Stimulated activated CD4-positive, alpha-beta T cell treated with anti-CD3 and anti-CD28 coated beads, Interleukin-15, amount 100 ng/mL, for 48 hours (primary cell): ENCODE data around the gene NINJ1.

ENCODE experiments used
- DNase-seq, 2 donors: peaks; one replicate each; pipeline ENCODE4 v3.0.0-alpha.2; 2020; ENCODE audit warnings: low read depth in 2 of 2

NINJ1 gene

GRCh38 chr9:93087971-93088655, 45.9 kb downstream of the NINJ1 start:
- no peak for DNase-seq

GRCh38 chr9:93086447-93087224, 47.4 kb downstream of the NINJ1 start:
- DNase-seq, result no peak

- DNase-seq, result no peak
Measured at GRCh38 chr9:93085676-93086075, 48.4 kb downstream of the NINJ1 start.

DNA sequence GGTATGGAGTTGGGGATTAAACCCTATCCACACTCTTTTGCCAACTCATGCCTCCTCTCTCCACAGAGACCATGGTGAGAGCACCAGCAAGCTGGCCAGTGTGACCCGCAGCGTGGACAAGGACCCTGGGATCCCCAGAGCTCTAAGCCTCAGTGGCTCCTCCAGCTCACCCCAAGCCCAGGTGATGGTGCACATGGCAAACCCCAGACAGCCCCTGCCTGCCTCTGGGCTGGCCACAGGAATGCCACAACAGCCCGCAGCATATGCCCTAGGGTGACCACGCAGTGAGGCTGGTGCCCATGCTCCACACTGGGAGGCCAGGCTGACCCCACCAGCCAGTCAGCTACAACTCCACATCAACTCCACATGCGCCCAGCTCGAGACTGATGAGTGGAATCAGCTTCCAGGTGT, 49.6 kb downstream of the NINJ1 start:
- no peak for DNase-seq

GRCh38 chr9:93083592-93084470, 50.2 kb downstream of the NINJ1 start:
- no peak for DNase-seq

- no peak for DNase-seq
Measured at GRCh38 chr9:93082841-93083411, 51.1 kb downstream of the NINJ1 start.

GRCh38 chr9:93081931-93082330, 52.1 kb downstream of the NINJ1 start:
- DNase-seq, result no peak

DNA sequence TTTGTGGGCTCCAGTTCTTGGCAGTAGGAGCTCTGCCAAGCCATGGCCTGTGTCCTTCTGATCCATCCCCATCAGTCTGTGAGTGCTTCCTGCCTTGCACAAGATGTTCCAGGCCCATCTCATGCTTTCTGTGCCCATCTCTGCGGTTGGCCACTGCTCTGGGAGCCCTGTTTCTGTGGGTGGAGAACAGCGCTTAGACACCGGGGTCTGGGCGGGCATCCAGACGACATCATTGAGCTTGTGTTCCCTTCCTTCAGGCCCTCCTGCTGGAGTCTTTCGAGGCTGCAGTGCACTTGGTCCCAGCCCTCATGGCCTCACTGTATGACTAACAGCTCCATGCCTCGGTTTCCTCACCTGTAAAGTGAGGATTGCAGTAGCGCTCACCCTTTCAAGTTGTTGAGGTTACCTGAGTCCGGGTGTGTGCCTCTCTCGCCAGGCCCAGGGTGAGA, 52.9 kb downstream of the NINJ1 start:
- DNase-seq, result no peak

DNA sequence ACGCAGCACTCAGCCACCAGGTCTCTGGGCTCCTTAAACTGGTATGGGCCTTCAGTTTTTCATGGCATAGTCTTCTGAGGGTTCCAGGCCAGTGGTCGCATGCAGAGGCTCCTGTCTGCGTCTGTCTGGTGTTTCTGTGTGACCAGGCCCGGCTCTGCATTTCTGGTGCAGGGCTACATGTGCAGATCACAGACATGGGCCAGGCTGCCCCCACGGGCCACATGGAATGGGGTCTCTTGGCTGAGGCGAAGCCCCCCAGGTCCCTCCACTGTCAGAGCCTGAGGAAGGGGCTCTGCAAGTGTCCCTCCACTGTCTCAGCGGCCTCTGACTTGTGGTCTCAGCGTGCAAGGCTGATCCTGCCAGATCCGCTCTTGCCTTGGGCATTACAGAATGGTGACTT, 53.6 kb downstream of the NINJ1 start:
- DNase-seq, result no peak

GRCh38 chr9:93079371-93079770, 54.7 kb downstream of the NINJ1 start:
- no peak for DNase-seq

- DNase-seq, result no peak
Measured at GRCh38 chr9:93077811-93078210, 56.2 kb downstream of the NINJ1 start.

- no peak for DNase-seq
Measured at GRCh38 chr9:93077367-93077766, 56.7 kb downstream of the NINJ1 start.

DNA sequence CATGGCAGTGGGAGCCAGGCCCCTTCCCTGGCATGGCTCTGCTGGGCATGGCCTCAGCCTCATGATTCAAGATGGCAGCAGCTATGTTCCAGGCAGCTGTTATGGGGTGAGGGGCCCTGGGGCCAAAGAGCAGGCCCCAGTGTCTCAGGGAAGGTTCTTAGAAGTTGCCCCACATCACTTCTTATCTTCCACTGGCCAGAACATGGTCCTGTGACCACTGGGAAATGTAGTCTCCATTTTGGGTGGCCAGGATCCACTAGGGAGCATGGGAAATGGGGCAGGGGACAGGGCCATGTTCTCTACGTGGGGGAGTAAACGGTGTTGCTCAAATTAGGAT, 57.3 kb downstream of the NINJ1 start:
- DNase-seq, result no peak

DNA sequence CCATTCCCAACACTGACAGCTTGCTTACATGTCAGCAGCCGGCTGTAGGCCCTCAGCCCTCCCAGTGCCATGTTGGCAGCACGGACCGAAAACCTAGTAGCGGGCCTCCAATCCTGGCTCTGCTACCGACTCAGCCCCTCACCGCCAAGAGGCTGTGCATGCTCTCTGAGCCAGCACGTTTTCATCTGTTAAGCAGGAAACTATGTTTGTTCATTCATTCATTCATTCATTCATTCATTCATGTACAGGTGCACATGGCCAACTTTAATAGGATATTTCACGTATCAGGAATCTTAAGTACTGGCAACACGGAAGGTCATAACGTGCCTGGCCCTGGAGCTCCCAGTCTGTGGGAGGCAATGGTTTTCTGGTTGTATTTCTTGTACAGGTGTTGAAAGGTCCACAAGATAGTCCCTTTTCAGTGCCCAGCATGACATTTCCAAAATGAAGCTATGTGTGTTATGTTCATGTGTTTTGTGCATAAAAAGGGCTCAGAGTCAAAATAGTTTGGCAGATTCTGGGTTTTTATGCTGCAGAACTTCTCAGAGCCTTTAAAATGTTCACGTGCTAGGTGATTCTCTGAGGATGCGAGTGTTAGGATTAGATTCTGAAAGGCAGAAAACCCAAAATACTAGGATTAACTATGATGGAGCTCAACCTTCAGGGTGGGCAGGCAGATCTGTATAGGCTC, 57.8 kb downstream of the NINJ1 start:
- no peak for DNase-seq

DNA sequence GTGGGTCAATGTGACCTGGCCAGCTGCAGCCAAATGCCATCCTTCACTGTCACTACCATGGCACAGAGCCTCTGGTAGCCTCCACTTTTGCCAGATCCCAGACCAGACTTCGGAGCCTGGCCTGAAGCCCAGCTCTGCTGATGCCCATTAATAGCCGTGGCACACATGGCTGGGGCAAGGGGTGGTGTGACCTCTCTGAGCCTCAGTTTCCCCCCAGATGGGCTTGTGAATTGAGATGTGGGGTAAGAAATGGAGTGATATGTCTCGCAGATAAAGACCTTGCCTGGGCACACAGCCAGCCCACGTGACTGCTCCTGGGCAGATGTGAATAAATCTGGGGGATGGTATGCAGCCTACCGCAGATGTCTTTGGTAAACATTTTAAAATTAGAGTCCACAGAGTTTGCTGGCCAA, 61.7 kb downstream of the NINJ1 start:
- no peak for DNase-seq
